GM23338 (cell line): ENCODE results near the gene NAT14. TPM values are rescaled to one million over a fixed set of nuclear protein-coding genes. Genes with fewer than 3 reads are reported as not detected.

Experiments
- ATAC-seq: fragments of 200-7000 bp; cut with Tn5 transposase; 3 replicates; pipeline ENCODE4 v1.9.1; 2020
- DNase-seq: peaks from one replicate; pipeline ENCODE4 v3.0.0-alpha.2; 2015; ENCODE audit warnings: low spot score
- H2AFZ ChIP-seq: fragments of 200-600 bp; sonication (generic); 2 replicates; pipeline ENCODE4 v1.8.0; 2016; ENCODE audit warnings: antibody characterized with exemption, mild to moderate bottlenecking, moderate library complexity
- H3F3A ChIP-seq: fragments of 200-600 bp; sonication (generic); replicated peaks from 2 replicates; pipeline ENCODE4 v1.8.0; 2017; ENCODE audit warnings: antibody characterized with exemption, mixed run types, low read depth
- H3K27ac ChIP-seq: fragments of 200-600 bp; sonication (generic); 2 replicates; pipeline ENCODE4 v1.6.1; 2016; ENCODE audit warnings: low read depth
- H3K27me3 ChIP-seq: fragments of 200-600 bp; sonication (generic); 2 replicates; pipeline ENCODE4 v1.8.0; 2016; ENCODE audit warnings: mild to moderate bottlenecking, mixed run types, moderate library complexity; ENCODE audit not compliant: insufficient read depth
- H3K36me3 ChIP-seq: fragments of 200-600 bp; sonication (generic); 2 replicates; pipeline ENCODE4 v1.8.0; 2016; ENCODE audit warnings: mild to moderate bottlenecking; ENCODE audit not compliant: insufficient read depth
- H3K4me1 ChIP-seq: fragments of 200-600 bp; sonication (generic); 2 replicates; pipeline ENCODE4 v1.8.0; 2016; ENCODE audit warnings: mild to moderate bottlenecking, moderate library complexity; ENCODE audit not compliant: insufficient read depth
- H3K4me2 ChIP-seq: fragments of 200-600 bp; sonication (generic); 2 replicates; pipeline ENCODE4 v1.7.1; 2017; ENCODE audit warnings: mixed run types
- H3K4me3 ChIP-seq: fragments of 200-600 bp; sonication (generic); 2 replicates; pipeline ENCODE4 v1.6.1; 2016; ENCODE audit warnings: mixed run types
- H3K79me2 ChIP-seq: fragments of 200-600 bp; sonication (generic); replicated peaks from 2 replicates; pipeline ENCODE4 v1.8.0; 2017; ENCODE audit warnings: mild to moderate bottlenecking; ENCODE audit not compliant: insufficient read depth
- H3K9me2 ChIP-seq: fragments of 200-600 bp; sonication (generic); 2 replicates; pipeline ENCODE4 v1.8.0; 2017; ENCODE audit not compliant: insufficient read depth
- H4K20me1 ChIP-seq: fragments of 200-600 bp; sonication (generic); replicated peaks from 2 replicates; pipeline ENCODE4 v1.8.0; 2017; ENCODE audit warnings: mild to moderate bottlenecking; ENCODE audit not compliant: insufficient read depth
- H3K27ac Mint-ChIP-seq: 2 replicates; pipeline ENCODE4 v1.8.0; 2020; ENCODE audit warnings: inconsistent platforms, mild to moderate bottlenecking, moderate library complexity, mixed read lengths
- H3K27me3 Mint-ChIP-seq: 3 replicates; pipeline ENCODE4 v1.8.0; 2022; ENCODE audit warnings: low read depth, mild to moderate bottlenecking, moderate library complexity, mixed read lengths, inconsistent platforms; ENCODE audit not compliant: insufficient read depth, poor library complexity
- H3K36me3 Mint-ChIP-seq: 3 replicates; pipeline ENCODE4 v1.8.0; 2021; ENCODE audit warnings: low read depth, mild to moderate bottlenecking, inconsistent platforms, moderate library complexity, mixed read lengths
- H3K4me1 Mint-ChIP-seq: 3 replicates; pipeline ENCODE4 v1.8.0; 2020; ENCODE audit warnings: mild to moderate bottlenecking, inconsistent platforms, mixed read lengths
- H3K4me3 Mint-ChIP-seq: 3 replicates; pipeline ENCODE4 v1.8.0; 2021; ENCODE audit warnings: moderate library complexity, mild to moderate bottlenecking, inconsistent platforms, mixed read lengths
- H3K9me3 Mint-ChIP-seq: 3 replicates; pipeline ENCODE4 v1.8.0; 2020; ENCODE audit warnings: moderate library complexity, mild to moderate bottlenecking, inconsistent platforms, mixed read lengths
- ETS1 ChIP-seq: IDR thresholded peaks from 2 replicates; pipeline ENCODE4 v1.6.1; 2016; ENCODE audit warnings: antibody characterized with exemption
- STAT1 ChIP-seq: IDR thresholded peaks from one replicate; pipeline ENCODE4 v1.6.1; 2016; ENCODE audit warnings: antibody characterized with exemption; ENCODE audit not compliant: unreplicated experiment
- ZNF331 ChIP-seq: fragments of 250-450 bp; sonication (Bioruptor Pico); IDR thresholded peaks from 2 replicates; pipeline ENCODE4 v1.5.0; 2020; ENCODE audit warnings: low read depth, mild to moderate bottlenecking, moderate library complexity
- ZNF462 ChIP-seq: fragments of 250-450 bp; sonication (Bioruptor Pico); IDR thresholded peaks from 2 replicates; pipeline ENCODE4 v1.5.0; 2020; ENCODE audit warnings: mild to moderate bottlenecking, moderate library complexity
- polyA plus RNA-seq: library from polyadenylated mRNA; unstranded; fragments of >200 nt; fragmentation: Nextera tagmentation; extraction: Ambion mirVana; gene quantifications from 2 replicates; pipeline ENCODE4 v1.2.1, GENCODE V29; 2016
- total RNA-seq: library from RNA; depleted of rRNA; stranded (reverse); fragments of >200 nt; shearing (Covaris generic); gene quantifications from 2 replicates; pipeline ENCODE4 v1.2.3, GENCODE V29; 2014

Gene NAT14
- total and polyA plus RNA-seq, 2 experiments from 2014 or later = 27.8 to 39.6 TPM

GRCh38 chr19:55494172-55494761 lies 9.3 kb downstream of the NAT14 start:
- Histone ChIP-seq H3K9me2 (no peaks in the 10 kb centered on the region), H3K4me3 (no peak overlapping the region), H3K4me1 (peaks cover 9% of the 10 kb centered on the region; the same call in 1 of the 2 replicates), H3K27me3 (no peaks in the 10 kb centered on the region), H3K27ac (no peak overlapping the region), H3K79me2 (no peaks in the 10 kb centered on the region), H3K36me3 (no peaks in the 10 kb centered on the region), H3K4me2 (no peak overlapping the region), H4K20me1 (no peaks in the 10 kb centered on the region), H3F3A (no peaks in the 10 kb centered on the region), H2AFZ (no peak overlapping the region)
- Mint-ChIP-seq H3K9me3 (no peaks in the 10 kb centered on the region; the same call in 2 of the 3 replicates), H3K36me3 (no peaks in the 10 kb centered on the region; the same call in 2 of the 3 replicates), H3K4me1 (peaks cover 18% of the 10 kb centered on the region), H3K4me3 (no peak overlapping the region), H3K27ac (no peak overlapping the region), H3K27me3 (peaks cover 2% of the 10 kb centered on the region)
- TF ChIP-seq ETS1 = no peak
- no peak for TF ChIP-seq ZNF462 (CRISPR knock-in tag)
- no peak for TF ChIP-seq ZNF331 (CRISPR knock-in tag)
- no peak for TF ChIP-seq STAT1
- no peak for DNase-seq
- ATAC-seq = no peak
